GM18505 (cell line): ENCODE data around the gene TPRG1L.
"Not testable (repeated sequence)": the region's sequence is repeated elsewhere in the genome, so short reads cannot be mapped to it uniquely, and the experiment has no call there.

Experiments
- ATAC-seq: cut with Tn5 transposase; IDR thresholded peaks from one replicate; pipeline ENCODE4 v1.9.1; 2021; ENCODE audit not compliant: unreplicated experiment
- POLR2A ChIP-seq: IDR thresholded peaks from 4 replicates; pipeline ENCODE4 v1.6.1; 2011; ENCODE audit warnings: borderline replicate concordance; ENCODE audit not compliant: insufficient read depth, insufficient read length; ENCODE audit errors: extremely low read depth

TPRG1L gene

DNA sequence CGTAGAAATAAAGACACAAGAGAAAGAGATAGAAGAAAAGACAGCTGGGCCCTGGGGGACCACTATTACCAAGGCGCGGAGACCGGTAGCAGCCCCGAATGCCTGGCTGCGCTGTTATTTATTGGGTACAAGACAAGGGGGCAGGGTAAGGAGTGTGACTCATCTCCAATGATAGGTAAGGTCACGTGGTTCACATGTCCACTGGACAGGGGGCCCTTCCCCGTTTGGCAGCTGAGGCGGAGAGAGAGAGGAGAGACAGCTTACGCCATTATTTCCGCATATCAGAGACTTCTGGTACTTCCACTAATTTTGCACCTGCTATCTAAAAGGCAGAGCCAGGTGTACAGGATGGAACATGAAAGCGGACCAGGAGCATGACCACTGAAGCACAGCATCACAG lies 4.1 kb upstream of the TPRG1L start:
- no peak for ATAC-seq
- TF ChIP-seq POLR2A, result no peak

DNA sequence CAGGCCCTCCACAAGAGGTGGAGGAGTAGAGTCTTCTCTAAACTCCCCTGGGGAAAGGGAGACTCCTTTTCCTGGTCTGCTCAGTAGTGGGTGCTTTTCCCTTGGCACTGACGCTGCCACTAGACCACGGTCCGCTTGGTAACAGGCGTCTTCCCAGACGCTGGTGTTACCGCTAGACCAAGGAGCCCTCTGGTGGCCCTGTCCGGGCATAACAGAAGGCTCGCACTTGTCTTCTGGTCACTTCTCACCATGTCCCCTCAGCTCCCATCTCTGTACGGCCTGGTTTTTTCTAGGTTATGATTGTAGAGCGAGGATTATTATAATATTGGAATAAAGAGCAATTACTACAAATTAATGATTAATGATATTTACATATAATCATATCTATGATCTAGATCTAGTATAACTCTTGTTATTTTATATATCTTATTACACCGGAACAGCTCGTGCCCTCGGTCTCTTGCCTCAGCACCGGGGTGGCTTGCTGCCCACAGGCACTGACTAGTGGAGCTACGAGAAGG lies 3.6 kb upstream of the TPRG1L start:
- ATAC-seq, result not testable (repeated sequence)

DNA sequence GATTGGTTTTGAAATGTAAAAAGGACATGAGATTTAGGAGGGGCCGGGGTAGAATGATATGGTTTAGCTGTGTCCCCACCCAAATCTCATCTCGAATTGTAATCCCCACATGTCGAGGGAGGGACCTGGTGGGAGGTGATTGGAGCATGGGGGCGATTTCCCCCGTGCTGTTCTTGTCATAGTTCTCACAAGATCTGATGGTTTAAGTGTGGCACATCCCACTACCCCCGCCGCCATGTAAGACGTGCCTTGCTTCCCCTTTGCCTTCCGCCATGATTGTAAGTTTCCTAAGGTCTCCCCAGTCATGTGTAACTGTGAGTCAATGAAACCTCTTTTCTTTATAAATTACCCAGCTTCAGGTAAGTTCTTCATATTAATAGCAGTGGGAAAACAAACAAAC lies 2.7 kb upstream of the TPRG1L start:
- ATAC-seq, result not testable (repeated sequence)

DNA sequence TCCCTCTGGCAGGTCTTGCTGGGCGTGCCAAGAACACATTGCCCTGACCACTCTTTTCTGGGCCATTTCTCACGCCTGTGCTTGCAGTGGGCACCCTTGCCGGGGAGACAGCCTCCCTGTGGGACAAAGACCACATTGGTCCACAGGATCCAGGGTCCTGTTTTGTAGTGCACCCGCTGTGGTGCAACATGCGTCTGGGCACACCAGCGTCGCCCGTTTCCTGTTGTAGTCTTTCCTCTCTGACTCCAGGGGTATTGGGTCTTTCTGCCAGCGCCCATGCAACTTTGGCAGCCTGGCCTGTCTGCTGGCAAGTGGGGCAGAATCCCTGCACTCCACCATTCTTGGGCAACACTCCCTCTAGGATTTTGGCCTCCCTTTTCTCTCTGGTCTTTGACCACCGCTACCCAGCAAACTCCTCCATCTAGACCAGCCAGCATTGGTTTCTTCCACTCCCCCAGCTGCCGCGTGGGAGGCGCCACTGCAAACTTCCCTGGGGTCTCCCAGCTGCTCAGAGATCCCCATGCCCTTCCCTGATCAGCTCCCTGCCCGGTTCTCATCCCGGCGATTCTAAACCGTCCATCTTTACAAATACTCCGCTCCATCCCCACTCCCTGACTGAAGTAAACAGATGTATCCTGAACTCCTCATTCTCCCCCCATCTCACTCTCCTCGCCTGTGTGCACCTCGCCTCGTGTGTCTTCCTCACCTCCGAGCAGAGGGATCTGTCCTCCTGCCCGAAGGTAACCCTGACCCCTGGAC lies 1.2 kb upstream of the TPRG1L start:
- ATAC-seq, result no peak
- TF ChIP-seq POLR2A, result no peak

DNA sequence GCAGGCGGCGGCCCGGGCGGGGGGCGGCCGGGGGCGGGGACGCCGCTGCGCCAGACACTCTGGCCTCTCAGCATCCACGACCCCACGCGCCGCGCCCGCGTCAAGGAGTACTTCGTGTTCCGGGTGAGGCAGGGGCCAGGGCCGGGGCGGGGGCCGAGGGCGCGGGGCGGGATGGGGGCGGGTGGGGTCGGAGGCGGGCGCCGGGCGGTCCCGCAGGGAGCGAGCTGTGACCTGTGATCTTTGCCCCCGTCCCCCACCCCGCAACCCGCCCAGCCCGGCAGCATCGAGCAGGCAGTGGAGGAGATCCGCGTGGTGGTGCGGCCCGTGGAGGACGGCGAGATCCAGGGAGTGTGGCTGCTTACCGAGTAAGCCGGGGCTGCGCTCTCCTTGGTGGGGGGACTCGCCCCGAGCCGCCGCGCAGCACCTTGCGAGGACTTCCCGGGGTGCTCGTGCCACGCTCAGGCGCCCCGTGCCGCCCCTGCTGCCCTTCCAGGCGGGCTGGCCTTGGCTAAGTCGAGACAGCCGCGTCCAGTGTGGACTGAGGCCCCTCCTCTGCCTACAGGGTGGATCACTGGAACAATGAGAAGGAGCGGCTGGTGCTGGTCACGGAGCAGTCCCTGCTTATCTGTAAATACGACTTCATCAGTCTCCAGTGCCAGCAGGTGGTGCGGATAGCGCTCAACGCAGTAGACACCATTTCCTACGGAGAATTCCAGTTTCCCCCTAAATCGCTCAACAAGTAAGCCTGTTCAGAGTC lies 514 bp downstream of the TPRG1L start:
- TF ChIP-seq POLR2A, result no peak
- peak; percentile 11 for ATAC-seq

DNA sequence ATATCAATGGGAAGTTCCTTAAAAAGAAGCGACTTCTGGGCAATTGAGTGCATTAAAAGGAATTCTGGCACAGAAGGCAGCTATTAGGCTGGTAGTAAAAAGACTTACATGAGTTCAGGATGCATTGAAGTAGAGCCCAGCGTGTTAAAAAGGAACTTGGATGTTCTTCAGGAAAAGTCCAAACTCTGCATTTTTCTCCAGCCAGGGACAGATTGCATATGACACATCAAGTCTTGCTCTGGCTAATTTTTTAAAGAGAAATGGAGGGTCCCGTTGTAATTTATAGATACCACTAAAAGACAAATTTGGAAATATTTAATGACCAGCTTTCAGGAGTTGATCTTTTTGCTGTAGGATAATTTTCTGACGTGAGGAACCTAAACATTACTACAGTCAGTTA lies 1.2 kb downstream of the TPRG1L start:
- TF ChIP-seq POLR2A, result no peak
- ATAC-seq, result no peak

DNA sequence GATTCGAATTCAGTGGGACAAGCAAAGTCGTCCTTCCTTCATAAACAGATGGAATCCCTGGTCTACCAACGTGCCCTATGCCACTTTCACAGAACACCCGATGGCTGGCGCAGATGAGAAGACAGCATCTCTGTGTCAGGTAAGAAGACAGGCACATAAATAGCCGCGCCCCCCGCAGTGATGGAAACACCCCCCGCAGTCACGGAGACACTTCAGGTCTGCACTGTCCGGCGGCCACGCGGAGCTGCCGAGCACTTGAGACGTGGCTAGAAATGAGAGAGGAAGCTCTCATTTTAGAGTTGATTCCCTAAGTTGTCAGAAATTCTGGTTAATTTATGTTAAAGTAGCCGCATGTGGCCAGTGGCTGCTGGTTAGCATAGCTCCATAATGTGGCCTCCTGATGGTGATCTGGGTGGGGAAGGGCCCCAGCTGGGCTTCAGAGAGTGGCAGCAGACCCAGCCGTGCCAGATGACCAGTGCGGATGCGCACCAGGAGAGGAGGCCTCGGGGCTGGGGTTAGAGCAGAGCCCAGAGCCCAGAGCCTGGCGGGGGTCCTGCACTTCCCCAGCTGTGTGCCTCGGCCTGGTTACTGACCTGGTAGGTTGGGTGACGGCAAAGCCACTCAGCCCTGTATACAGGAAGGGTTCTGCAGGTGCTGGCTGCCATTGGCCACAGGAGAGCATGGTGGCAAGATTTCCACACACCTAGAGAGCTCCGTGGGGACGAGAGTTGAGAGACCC lies 2.9 kb downstream of the TPRG1L start:
- no peak for TF ChIP-seq POLR2A
- no peak for ATAC-seq

DNA sequence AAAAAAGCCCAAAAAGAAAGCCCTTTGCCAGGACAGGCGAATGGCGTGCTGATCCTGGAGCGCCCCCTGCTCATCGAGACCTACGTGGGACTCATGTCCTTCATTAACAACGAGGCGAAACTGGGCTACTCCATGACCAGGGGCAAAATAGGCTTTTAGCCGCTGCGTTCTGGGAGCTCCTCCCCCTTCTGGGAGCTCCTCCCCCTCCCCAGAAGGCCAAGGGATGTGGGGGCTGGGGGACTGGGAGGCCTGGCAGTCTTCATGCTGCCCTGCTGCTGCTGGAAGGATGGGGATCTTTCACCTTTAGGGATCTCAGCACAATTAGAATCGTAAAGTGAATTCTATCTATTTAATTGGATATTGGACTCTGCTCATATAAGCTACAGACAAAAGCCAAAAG lies 3.6 kb downstream of the TPRG1L start:
- no peak for ATAC-seq

DNA sequence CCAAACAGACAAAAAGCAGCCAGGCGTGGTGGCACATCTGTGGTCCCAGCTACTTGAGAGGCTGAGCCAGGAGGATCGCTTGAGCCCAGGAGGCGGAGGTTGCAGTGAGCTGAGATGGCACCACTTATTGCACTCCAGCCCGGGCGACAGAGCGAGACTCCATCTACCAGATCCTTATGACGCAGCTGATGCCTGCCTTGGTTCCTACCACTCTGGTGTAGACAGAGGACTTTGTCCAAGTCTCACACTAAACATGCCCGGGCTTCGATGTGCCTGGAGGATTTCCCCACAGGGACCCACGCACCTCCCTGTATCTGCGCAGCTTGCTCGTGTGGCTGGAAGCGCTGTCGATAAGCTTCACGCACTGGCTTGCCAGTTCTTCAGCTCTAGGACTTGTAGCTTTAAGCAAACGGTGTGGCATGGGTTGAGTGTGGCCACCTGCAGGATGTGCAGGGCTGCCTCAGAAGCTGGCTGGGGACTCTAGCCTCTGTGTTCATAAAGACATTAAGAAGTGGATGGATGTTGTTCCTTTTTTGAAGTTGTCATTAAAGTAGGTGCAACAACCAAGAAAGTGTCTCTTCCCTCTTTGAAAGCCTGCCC lies 4.8 kb downstream of the TPRG1L start:
- no peak for ATAC-seq
- no peak for TF ChIP-seq POLR2A

More for the DNA sequence above, 3.6 kb downstream of the TPRG1L start:
- no peak for TF ChIP-seq POLR2A

DNA sequence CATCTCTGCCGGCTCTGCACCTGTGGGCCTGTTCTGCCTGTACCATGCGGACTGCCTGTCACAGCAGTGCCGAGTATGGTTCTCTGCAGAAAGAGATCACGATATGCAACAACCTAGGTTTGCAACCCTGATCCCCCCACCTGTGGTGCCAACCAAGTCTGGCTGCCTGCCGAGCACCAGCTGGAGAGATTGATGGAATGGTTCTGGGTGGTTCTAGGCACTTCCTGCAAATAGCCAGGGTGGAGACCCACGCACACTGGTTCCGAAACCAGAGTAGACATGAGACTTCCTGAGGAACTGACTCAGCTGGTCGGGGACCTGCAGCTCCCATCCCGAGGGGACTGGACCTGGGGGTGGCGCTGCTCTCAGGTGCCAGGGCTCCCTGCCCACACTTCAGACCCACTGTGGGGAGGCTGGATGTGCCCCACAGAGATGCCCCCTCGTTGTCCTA lies 5.4 kb downstream of the TPRG1L start:
- no peak for TF ChIP-seq POLR2A
- ATAC-seq, result no peak

DNA sequence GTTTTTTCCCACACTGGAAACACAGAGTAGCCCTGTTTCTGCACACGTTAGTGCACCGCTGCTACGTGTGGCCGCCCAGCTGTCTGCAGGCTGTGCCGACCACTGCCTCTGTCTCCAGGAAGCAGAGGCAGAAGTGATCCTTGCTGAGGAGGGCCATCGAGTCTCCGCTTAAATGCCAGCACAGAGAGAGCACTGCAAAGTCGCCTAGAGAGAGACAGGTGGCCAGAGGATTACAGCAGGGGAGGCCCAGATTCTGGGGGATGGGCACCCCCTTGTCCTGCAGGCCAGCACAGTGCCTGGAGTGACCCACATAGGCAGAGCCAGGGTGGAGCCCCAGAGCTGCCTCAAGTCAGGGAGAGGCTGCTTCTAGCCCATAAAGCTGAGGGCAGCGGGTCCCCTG lies 6.1 kb downstream of the TPRG1L start:
- TF ChIP-seq POLR2A, result no peak
- ATAC-seq, result no peak

DNA sequence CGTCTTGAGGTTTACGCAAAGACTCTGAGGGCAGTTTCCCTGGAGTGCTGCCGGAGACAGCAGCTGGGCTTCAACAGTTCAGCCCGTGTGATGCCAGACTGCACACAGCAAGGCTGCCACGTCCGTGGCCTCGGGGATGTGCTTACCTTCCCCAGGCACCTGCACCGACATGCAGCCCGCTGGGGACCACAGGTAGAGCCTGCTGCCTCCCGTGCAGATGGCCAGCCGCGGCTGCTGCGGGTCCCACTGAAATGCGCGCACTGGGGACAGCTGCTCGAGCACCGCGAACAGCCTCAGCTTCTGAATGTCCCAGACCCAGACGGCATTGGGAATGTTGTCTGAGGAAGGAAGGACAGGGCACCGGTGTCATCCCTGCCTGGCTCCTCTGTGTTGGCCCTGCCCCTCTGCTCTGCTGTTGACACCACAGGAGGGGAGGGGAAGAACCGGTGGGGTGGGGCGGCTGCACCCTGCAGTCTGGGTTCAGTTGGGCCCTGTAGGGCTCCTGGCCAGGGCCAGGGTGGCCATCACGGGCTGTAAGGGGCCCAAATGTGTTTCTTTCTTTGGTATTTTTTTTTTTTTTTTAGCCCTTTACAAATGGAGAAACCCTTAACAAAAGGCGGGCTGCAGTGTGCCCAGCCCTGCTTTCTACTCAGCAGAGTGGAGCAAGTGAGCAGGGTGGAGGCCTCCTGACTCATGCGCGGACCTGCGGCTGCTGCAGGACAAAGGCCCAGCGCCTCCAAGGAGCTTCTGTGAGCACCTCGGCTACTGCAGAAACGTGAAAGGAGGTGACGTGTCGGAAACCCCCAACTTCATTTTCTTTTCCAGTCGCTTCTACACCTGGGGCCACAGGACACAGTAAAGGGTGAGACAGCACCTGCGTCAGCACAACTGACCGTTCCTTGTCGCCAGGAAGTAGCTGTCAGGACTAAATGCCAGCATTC lies 6.8 kb downstream of the TPRG1L start:
- TF ChIP-seq POLR2A, result no peak
- no peak for ATAC-seq
